Endothelial cell of umbilical vein (primary cell): ENCODE measurements around the gene SKA3. TPM values are rescaled to one million over a fixed set of nuclear protein-coding genes. Genes with fewer than 3 reads are reported as not detected.

Experiments
- BruUV-seq: library from RNA; stranded (reverse); fragments of 400-500 nt; replicated peaks from 2 replicates; lab custom pipeline; 2021; lab: Mats Ljungman, UMichigan
- CTCF ChIA-PET: fragments of 300-600, 350-600 bp; sonication (Branson Sonifier 250); formaldehyde crosslinking; loops from one replicate; lab custom pipeline; 2021; ENCODE audit warnings: antibody characterized with exemption, inconsistent platforms; lab: Charles Lee
- POLR2A ChIA-PET: fragments of 300-600, 350-600 bp; sonication (Branson Sonifier 250); formaldehyde crosslinking; loops from one replicate; lab custom pipeline; 2021; ENCODE audit warnings: antibody characterized with exemption, inconsistent platforms; lab: Charles Lee
- DNase-seq: peaks from one replicate; pipeline ENCODE4 v3.0.0-alpha.2; 2011; ENCODE audit warnings: low read depth, low spot score
- FAIRE-seq: peaks from 2 replicates; lab custom pipeline; 2011; peaks lifted over from hg19 to GRCh38; lab: Jason Lieb, UNC
- H2AFZ ChIP-seq: 2 replicates; pipeline ENCODE4 v1.6.0; 2012; ENCODE audit warnings: low read depth, low read length, control low read depth, inconsistent platforms
- H3K27ac ChIP-seq: 2 replicates; pipeline ENCODE4 v1.5.1; 2011; ENCODE audit warnings: low read depth, mild to moderate bottlenecking, control low read depth, low read length, moderate library complexity; ENCODE audit not compliant: insufficient read depth
- H3K27me3 ChIP-seq, 2 experiments: 2 replicates each; pipeline versions ENCODE4 v1.6.0 to v1.6.1; 2011; ENCODE audit warnings: low read length in 2 of 2, mixed read lengths in 1 of 2; ENCODE audit not compliant: control insufficient read depth in 2 of 2, insufficient read depth in 2 of 2
- H3K36me3 ChIP-seq, 2 experiments: 2 replicates in 1 of 2; 3 replicates in 1 of 2; pipeline ENCODE4 v1.5.1; 2011; ENCODE audit warnings: low read length in 2 of 2, mild to moderate bottlenecking in 1 of 2, moderate library complexity in 1 of 2; ENCODE audit not compliant: control insufficient read depth in 2 of 2, insufficient read depth in 2 of 2; ENCODE audit errors: extremely low read depth in 1 of 2
- H3K4me1 ChIP-seq: 3 replicates; pipeline ENCODE4 v1.5.1; 2011; ENCODE audit warnings: mild to moderate bottlenecking, low read length; ENCODE audit not compliant: control insufficient read depth, insufficient read depth; ENCODE audit errors: extremely low read depth
- H3K4me2 ChIP-seq: 2 replicates; pipeline ENCODE4 v1.6.1; 2011; ENCODE audit warnings: low read length, control low read depth, mixed read lengths; ENCODE audit not compliant: insufficient read depth
- H3K4me3 ChIP-seq, 3 experiments: fragments of 200-600 bp in 1 of 3; sonication (generic), shearing (Covaris generic) in 1 of 3; replicated peaks in 1 of 3; 2 replicates each; pipeline ENCODE4 v1.5.1; 2011 to 2016; ENCODE audit warnings: control low read depth in 3 of 3, low read length in 3 of 3, mild to moderate bottlenecking in 2 of 3, inconsistent platforms in 1 of 3, low read depth in 1 of 3, moderate library complexity in 1 of 3; ENCODE audit not compliant: insufficient read depth in 1 of 3
- H3K79me2 ChIP-seq: 2 replicates; pipeline ENCODE4 v1.6.0; 2012; ENCODE audit warnings: low read length, inconsistent platforms; ENCODE audit not compliant: control insufficient read depth, insufficient read depth
- H3K9ac ChIP-seq: replicated peaks from 2 replicates; pipeline ENCODE3; 2011; ENCODE audit warnings: low read length, control low read depth; ENCODE audit not compliant: insufficient read depth; ENCODE audit errors: extremely low read depth
- H3K9me1 ChIP-seq: replicated peaks from 3 replicates; pipeline ENCODE4 v1.6.0; 2011; ENCODE audit warnings: mild to moderate bottlenecking, low read length; ENCODE audit not compliant: control insufficient read depth, insufficient read depth; ENCODE audit errors: extremely low read depth
- H3K9me3 ChIP-seq: replicated peaks from 2 replicates; pipeline ENCODE4 v1.5.1; 2012; ENCODE audit warnings: low read length, inconsistent platforms; ENCODE audit not compliant: control insufficient read depth, insufficient read depth
- H4K20me1 ChIP-seq: replicated peaks from 2 replicates; pipeline ENCODE3; 2011; ENCODE audit warnings: mild to moderate bottlenecking, low read length; ENCODE audit not compliant: control insufficient read depth, insufficient read depth; ENCODE audit errors: extremely low read depth
- EZH2 ChIP-seq: IDR thresholded peaks from 2 replicates; pipeline ENCODE4 v1.6.1; 2012; ENCODE audit warnings: borderline replicate concordance, low read depth, mild to moderate bottlenecking, moderate library complexity, low read length, inconsistent platforms; ENCODE audit not compliant: severe bottlenecking
- FOS ChIP-seq: IDR thresholded peaks from 2 replicates; pipeline ENCODE4 v1.6.1; 2011; ENCODE audit warnings: mild to moderate bottlenecking, low read length, moderate library complexity, borderline replicate concordance; ENCODE audit not compliant: insufficient read depth
- GATA2 ChIP-seq: IDR thresholded peaks from 2 replicates; pipeline ENCODE4 v1.7.0; 2011; ENCODE audit warnings: low read depth, mild to moderate bottlenecking, moderate library complexity, mixed read lengths, low read length; ENCODE audit not compliant: insufficient read length, insufficient read depth
- JUN ChIP-seq: IDR thresholded peaks from 2 replicates; pipeline ENCODE4 v1.6.1; 2011; ENCODE audit warnings: borderline replicate concordance, low read depth; ENCODE audit not compliant: insufficient read length, insufficient read depth
- MYC ChIP-seq: IDR thresholded peaks from one replicate; pipeline ENCODE4 v1.6.1; 2011; ENCODE audit warnings: mild to moderate bottlenecking, low read depth, low read length
- POLR2A ChIP-seq: IDR thresholded peaks from 2 replicates; pipeline ENCODE4 v1.6.1; 2012; ENCODE audit warnings: low read depth, mild to moderate bottlenecking, control low read depth, low read length
- POLR2AphosphoS5 ChIP-seq: IDR thresholded peaks from 2 replicates; pipeline ENCODE4 v1.6.1; 2012; ENCODE audit warnings: low read depth, mild to moderate bottlenecking, control low read depth, low read length, moderate library complexity; ENCODE audit not compliant: insufficient read depth
- dilution Hi-C: fragments of 300-500 bp; cut with MboI; formaldehyde crosslinking; loops from one replicate; pipeline ENCODE4 v1.15.0; 2019; ENCODE audit warnings: low sequenced_read_pairs; ENCODE audit not compliant: extremely low pct_ligation_motif_present
- intact Hi-C: fragments of 100-400 bp; cut with micrococcal nuclease; formaldehyde crosslinking; loops from one replicate; pipeline ENCODE4 v1.10.0; 2022
- polyA plus RNA-seq, 4 experiments: library from polyadenylated mRNA; depleted of rRNA in 3 of 4; stranded (reverse) in 3 of 4; unstranded in 1 of 4; fragments of >200 nt; gene quantifications; 2 replicates each; pipeline versions ENCODE4 v1.2.1 to v1.2.3, GENCODE V29; 2011 to 2012; ENCODE audit warnings: missing spikeins in 1 of 4
- total RNA-seq: library from RNA; stranded (reverse); gene quantifications from 2 replicates; pipeline ENCODE4 v1.2.3, GENCODE V29; 2021
- TF ChIP-seq, protein P1 (sequence below), 2 donors: IDR thresholded peaks; 1 replicate in 1 of 2; 2 replicates in 1 of 2; pipeline ENCODE4 v1.5.1; 2011; ENCODE audit warnings: low read length in 2 of 2, mild to moderate bottlenecking in 2 of 2, moderate library complexity in 2 of 2, control low read depth in 1 of 2, inconsistent platforms in 1 of 2, low read depth in 1 of 2; ENCODE audit not compliant: insufficient read depth in 1 of 2; ENCODE audit errors: extremely low read depth in 1 of 2
- TF ChIP-seq, protein P2 (sequence below): IDR thresholded peaks from 2 replicates; pipeline ENCODE4 v1.6.1; 2011; ENCODE audit not compliant: insufficient read depth, insufficient read length

SKA3 gene
- total and polyA plus RNA-seq, 2 donors (not counting 3 experiments of a cell fraction or from before 2014, with no cell fraction given), result 9.4 to 28.7 TPM

- H3K27me3 ChIP-seq, result peaks cover 0 to 3% of the 10 kb centered on the region in 2 experiments
- no peak overlapping the region for H2AFZ ChIP-seq
- FAIRE-seq, result no peak
- H3K79me2 ChIP-seq, result no peaks in the 10 kb centered on the region
- no peaks in the 10 kb centered on the region for H4K20me1 ChIP-seq
- H3K9ac ChIP-seq, result no peak overlapping the region
- no peak for DNase-seq
- H3K9me1 ChIP-seq, result no peaks in the 10 kb centered on the region
- POLR2A ChIA-PET, result no interaction called here
- no peaks in the 10 kb centered on the region for H3K36me3 ChIP-seq
- dilution Hi-C loops, result no loop called here
- H3K4me2 ChIP-seq, result no peak overlapping the region
- H3K9me3 ChIP-seq, result no peaks in the 10 kb centered on the region
- TF ChIP-seq EZH2 (no peak), POLR2AphosphoS5 (no peak), MYC (no peak), JUN (no peak), POLR2A (no peak), GATA2 (no peak), FOS (no peak)
- TF ChIP-seq, protein P1, sequence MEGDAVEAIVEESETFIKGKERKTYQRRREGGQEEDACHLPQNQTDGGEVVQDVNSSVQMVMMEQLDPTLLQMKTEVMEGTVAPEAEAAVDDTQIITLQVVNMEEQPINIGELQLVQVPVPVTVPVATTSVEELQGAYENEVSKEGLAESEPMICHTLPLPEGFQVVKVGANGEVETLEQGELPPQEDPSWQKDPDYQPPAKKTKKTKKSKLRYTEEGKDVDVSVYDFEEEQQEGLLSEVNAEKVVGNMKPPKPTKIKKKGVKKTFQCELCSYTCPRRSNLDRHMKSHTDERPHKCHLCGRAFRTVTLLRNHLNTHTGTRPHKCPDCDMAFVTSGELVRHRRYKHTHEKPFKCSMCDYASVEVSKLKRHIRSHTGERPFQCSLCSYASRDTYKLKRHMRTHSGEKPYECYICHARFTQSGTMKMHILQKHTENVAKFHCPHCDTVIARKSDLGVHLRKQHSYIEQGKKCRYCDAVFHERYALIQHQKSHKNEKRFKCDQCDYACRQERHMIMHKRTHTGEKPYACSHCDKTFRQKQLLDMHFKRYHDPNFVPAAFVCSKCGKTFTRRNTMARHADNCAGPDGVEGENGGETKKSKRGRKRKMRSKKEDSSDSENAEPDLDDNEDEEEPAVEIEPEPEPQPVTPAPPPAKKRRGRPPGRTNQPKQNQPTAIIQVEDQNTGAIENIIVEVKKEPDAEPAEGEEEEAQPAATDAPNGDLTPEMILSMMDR (IDR thresholded peaks at IDR 0.05; ENCODE audit: extremely low read depth in 1 of 2, insufficient read depth in 1 of 2, low read depth in 1 of 2, low read length in 2 of 2), result no peak
- TF ChIP-seq, protein P2, sequence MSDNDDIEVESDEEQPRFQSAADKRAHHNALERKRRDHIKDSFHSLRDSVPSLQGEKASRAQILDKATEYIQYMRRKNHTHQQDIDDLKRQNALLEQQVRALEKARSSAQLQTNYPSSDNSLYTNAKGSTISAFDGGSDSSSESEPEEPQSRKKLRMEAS, result no peak
- no peak overlapping the region for H3K27ac ChIP-seq
- no peak overlapping the region for H3K4me3 ChIP-seq
- intact Hi-C loops, result no loop called here
- H3K4me1 ChIP-seq, result no peaks in the 10 kb centered on the region
- no TSS peak for BruUV-seq
- CTCF ChIA-PET, result no interaction called here
These were observed 48.7 kb upstream of the SKA3 start for GRCh38 chr13:21225082-21225481.
